Pancreas (tissue), 10 donors: ENCODE measurements around the gene AFF3. TPM values are rescaled to one million over a fixed set of nuclear protein-coding genes. Genes with fewer than 3 reads are reported as not detected.

ENCODE experiments used
- ATAC-seq, 4 donors: fragments of 200-7000 bp; cut with Tn5 transposase; one replicate each; pipeline versions ENCODE4 v1.8.0 to v1.9.1; 2020; ENCODE audit warnings: mild to moderate bottlenecking in 4 of 4, moderate library complexity in 4 of 4
- DNase-seq, 6 donors: peaks; one replicate each; pipeline ENCODE4 v3.0.0-alpha.2; 2020
- FAIRE-seq: peaks from 2 replicates; lab custom pipeline; 2012; peaks lifted over from hg19 to GRCh38; lab: Jason Lieb, UNC
- H3K27ac ChIP-seq, 4 donors: fragments of 200-600 bp; sonication (generic); 1 replicate in 3 of 4; 2 replicates in 1 of 4; pipeline versions ENCODE4 v1.5.0 to v1.8.0; 2020
- H3K27me3 ChIP-seq, 4 donors: fragments of 200-600 bp; one replicate each; pipeline ENCODE4 v1.8.0; 2021
- H3K36me3 ChIP-seq, 3 donors: fragments of 200-600 bp; sonication (generic) in 1 of 3; one replicate each; pipeline versions ENCODE4 v1.5.0 to v1.8.0; 2020 to 2021
- H3K4me1 ChIP-seq, 3 donors: fragments of 200-600 bp; one replicate each; pipeline ENCODE4 v1.8.0; 2021
- H3K4me3 ChIP-seq, 4 donors: fragments of 200-600 bp; sonication (generic) in 2 of 4; one replicate each; pipeline versions ENCODE4 v1.5.0 to v1.8.0; 2020 to 2021
- H3K9me3 ChIP-seq, 4 donors: fragments of 200-600 bp; one replicate each; pipeline ENCODE4 v1.8.0; 2021
- WGBS, 2 donors: extraction: QIAGEN DNeasy Blood & Tissue Kit; methylation state at CpG; one replicate each; pipeline ENCODE4 v1.1.7; 2013; 5-methylcytosine and 5-hydroxymethylcytosine counted together
- intact Hi-C, 3 donors: fragments of 100-400 bp; cut with DNase I; formaldehyde crosslinking; loops; one replicate each; pipeline versions ENCODE4 v1.11.1 to v1.14.2; 2022
- polyA plus RNA-seq, 2 donors: library from polyadenylated mRNA; stranded (reverse); fragments of 200-250 nt; gene quantifications; one replicate each; pipeline ENCODE4 v1.2.3, GENCODE V29; 2013
- total RNA-seq, 6 donors: library from RNA; stranded (reverse); fragmentation: NEBNext Ultra II Directional in 4 of 6; extraction: Animal tissue kit (Norgen Biotek cat#: 25700) in 4 of 6; gene quantifications; one replicate each; pipeline versions ENCODE4 v1.2.1 to v1.2.4, GENCODE V29; 2021 to 2023
- TF ChIP-seq, protein P1 (sequence below), 4 donors: fragments of 200-600 bp; sonication (generic) in 3 of 4; IDR thresholded peaks; one replicate each; pipeline versions ENCODE4 v1.5.0 to v1.8.0; 2021; ENCODE audit warnings: antibody characterized with exemption in 4 of 4
- donor health status: healthy with polysubstance abuse.
- donor health status: DM: no; HTN: no; CAD: no; lungs with moderate emphysema.
- donor health status: DM: no; HTN: no; CAD: no.
- donor health status: control.
- donor health status: control.
- donor health status: Bipolar disorder and iron deficiency.
- donor health status: DM: yes; HTN: yes; CAD: no.
- donor health status: DM: no; HTN: no; CAD: no.
- donor health status: DM: no; HTN: no; CAD: no.
- donor health status: DM: yes; HTN: yes; CAD: no.

AFF3 gene
- total and polyA plus RNA-seq, 8 donors = 0.19 to 1.1 (median 0.54) TPM

GRCh38 chr2:99754210-99754609 lies 388.2 kb downstream of the AFF3 start:
- Histone ChIP-seq H3K4me1 (no peaks in the 10 kb centered on the region), H3K27ac (no peak overlapping the region), H3K27me3 (no peaks in the 10 kb centered on the region), H3K4me3 (no peak overlapping the region), H3K36me3 (no peaks in the 10 kb centered on the region), H3K9me3 (no peaks in the 10 kb centered on the region)
- no peak for FAIRE-seq
- intact Hi-C loops = no loop called here
- 50 to 53% methylated on average over 4 of the region's 4 CpGs for WGBS, 2 donors
- no peak for ATAC-seq
- no peak for DNase-seq
- TF ChIP-seq, protein P1, sequence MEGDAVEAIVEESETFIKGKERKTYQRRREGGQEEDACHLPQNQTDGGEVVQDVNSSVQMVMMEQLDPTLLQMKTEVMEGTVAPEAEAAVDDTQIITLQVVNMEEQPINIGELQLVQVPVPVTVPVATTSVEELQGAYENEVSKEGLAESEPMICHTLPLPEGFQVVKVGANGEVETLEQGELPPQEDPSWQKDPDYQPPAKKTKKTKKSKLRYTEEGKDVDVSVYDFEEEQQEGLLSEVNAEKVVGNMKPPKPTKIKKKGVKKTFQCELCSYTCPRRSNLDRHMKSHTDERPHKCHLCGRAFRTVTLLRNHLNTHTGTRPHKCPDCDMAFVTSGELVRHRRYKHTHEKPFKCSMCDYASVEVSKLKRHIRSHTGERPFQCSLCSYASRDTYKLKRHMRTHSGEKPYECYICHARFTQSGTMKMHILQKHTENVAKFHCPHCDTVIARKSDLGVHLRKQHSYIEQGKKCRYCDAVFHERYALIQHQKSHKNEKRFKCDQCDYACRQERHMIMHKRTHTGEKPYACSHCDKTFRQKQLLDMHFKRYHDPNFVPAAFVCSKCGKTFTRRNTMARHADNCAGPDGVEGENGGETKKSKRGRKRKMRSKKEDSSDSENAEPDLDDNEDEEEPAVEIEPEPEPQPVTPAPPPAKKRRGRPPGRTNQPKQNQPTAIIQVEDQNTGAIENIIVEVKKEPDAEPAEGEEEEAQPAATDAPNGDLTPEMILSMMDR (IDR thresholded peaks at IDR 0.05) = no peak

DNA sequence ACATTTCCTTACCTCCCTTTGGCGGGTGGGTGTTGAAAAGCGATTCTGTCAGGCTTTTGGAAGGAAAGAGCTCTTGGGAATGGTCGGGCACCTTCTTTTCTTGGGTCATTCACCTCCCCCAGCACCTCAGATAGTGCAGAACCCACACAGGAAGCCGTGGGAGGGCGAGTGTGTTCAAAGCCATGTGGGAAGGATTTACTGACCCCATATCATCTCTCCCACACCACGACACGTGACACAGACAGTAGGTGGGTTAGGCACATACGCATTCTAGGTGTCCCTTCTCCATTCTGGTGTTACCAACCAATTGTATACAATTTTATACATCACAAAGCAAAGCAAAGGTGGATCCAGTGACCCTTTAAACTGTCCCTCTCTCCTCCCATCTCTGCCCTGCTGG lies 388.9 kb downstream of the AFF3 start:
- TF ChIP-seq, protein P1 (IDR thresholded peaks at IDR 0.05) = no peak
- intact Hi-C loops = no loop called here
- no peaks in the 10 kb centered on the region for H3K27me3 ChIP-seq
- no peak overlapping the region for H3K27ac ChIP-seq
- FAIRE-seq (no peak), DNase-seq (no peak), ATAC-seq (no peak)
- peaks cover 0 to 2% (median 0%) of the 10 kb centered on the region in 4 donors for H3K9me3 ChIP-seq
- no peaks in the 10 kb centered on the region for H3K36me3 ChIP-seq
- WGBS, 2 donors = 72 to 81% methylated on average over 8 of the region's 8 CpGs
- H3K4me3 ChIP-seq = no peak overlapping the region
- no peaks in the 10 kb centered on the region for H3K4me1 ChIP-seq

- H3K4me1 ChIP-seq = no peaks in the 10 kb centered on the region
- no peaks in the 10 kb centered on the region for H3K27me3 ChIP-seq
- peaks cover 0 to 2% (median 0%) of the 10 kb centered on the region in 4 donors for H3K9me3 ChIP-seq
- 39 to 43% methylated on average over 2 of the region's 2 CpGs for WGBS, 2 donors
- H3K27ac ChIP-seq = no peak overlapping the region
- intact Hi-C loops = no loop called here
- TF ChIP-seq, protein P1 (IDR thresholded peaks at IDR 0.05) = no peak
- DNase-seq = no peak
- no peaks in the 10 kb centered on the region for H3K36me3 ChIP-seq
- no peak overlapping the region for H3K4me3 ChIP-seq
- ATAC-seq = no peak
- FAIRE-seq = no peak
Measured at GRCh38 chr2:99748344-99748743, 394.0 kb downstream of the AFF3 start.

GRCh38 chr2:99747842-99748241 lies 394.5 kb downstream of the AFF3 start:
- H3K27ac ChIP-seq = no peak overlapping the region
- intact Hi-C loops = no loop called here
- no peak overlapping the region for H3K4me3 ChIP-seq
- DNase-seq (no peak), ATAC-seq (no peak), FAIRE-seq (no peak)
- peaks cover 0 to 2% (median 0%) of the 10 kb centered on the region in 4 donors for H3K9me3 ChIP-seq
- no peaks in the 10 kb centered on the region for H3K27me3 ChIP-seq
- 9 to 16% methylated on average over 3 of the region's 3 CpGs for WGBS, 2 donors
- no peaks in the 10 kb centered on the region for H3K4me1 ChIP-seq
- H3K36me3 ChIP-seq = no peaks in the 10 kb centered on the region
- TF ChIP-seq, protein P1 (IDR thresholded peaks at IDR 0.05) = no peak

DNA sequence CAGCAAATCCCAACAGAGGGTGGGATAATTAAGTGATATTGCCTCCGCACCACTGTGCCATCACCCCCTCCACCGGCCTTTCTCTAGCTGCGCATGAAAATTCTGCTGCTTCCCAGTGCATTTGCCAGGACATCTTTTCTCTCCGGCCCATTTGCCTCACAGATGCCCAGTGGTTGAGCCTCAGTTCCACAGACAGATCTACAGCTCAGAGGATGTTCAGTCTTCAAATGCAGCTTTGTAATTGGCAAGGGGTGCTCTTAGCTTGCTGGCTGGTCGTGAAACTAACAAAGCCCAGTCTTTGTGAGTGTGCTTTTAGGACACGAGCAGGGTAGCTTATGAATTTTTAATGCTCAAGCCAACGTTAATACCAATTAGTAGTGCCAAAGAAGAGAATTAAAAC lies 399.2 kb downstream of the AFF3 start:
- no peak overlapping the region for H3K4me3 ChIP-seq
- TF ChIP-seq, protein P1 (IDR thresholded peaks at IDR 0.05) = no peak
- DNase-seq = no peak
- peaks cover 0 to 2% (median 0%) of the 10 kb centered on the region in 4 donors for H3K27me3 ChIP-seq
- no peak for ATAC-seq
- no peak overlapping the region for H3K27ac ChIP-seq
- FAIRE-seq = no peak
- no peaks in the 10 kb centered on the region for H3K9me3 ChIP-seq
- 78 to 81% methylated on average over 7 of the region's 7 CpGs for WGBS, 2 donors
- intact Hi-C loops = no loop called here
- H3K4me1 ChIP-seq = no peaks in the 10 kb centered on the region
- no peaks in the 10 kb centered on the region for H3K36me3 ChIP-seq
